Vagina (tissue), 2 donors: Measurements from ENCODE around the gene NAT9. TPM values are rescaled to one million over a fixed set of nuclear protein-coding genes. Genes with fewer than 3 reads are reported as not detected.
A peak's percentile ranks its signal among the peaks of the same experiment; 100 is the strongest.

Source experiments
- DNase-seq, 2 donors: peaks; one replicate each; pipeline ENCODE4 v3.0.0-alpha.2; 2017; ENCODE audit errors: extremely low spot score in 2 of 2
- H3K27ac ChIP-seq: fragments of 200-600 bp; sonication (generic); one replicate; pipeline ENCODE4 v1.5.1; 2019
- H3K27me3 ChIP-seq: fragments of 200-600 bp; sonication (generic); one replicate; pipeline ENCODE4 v1.5.1; 2019
- H3K36me3 ChIP-seq, 2 donors: fragments of 200-600 bp; sonication (generic); one replicate each; pipeline ENCODE4 v1.5.1; 2017 to 2019
- H3K4me1 ChIP-seq: fragments of 200-600 bp; sonication (generic); one replicate; pipeline ENCODE4 v1.5.1; 2019
- H3K4me3 ChIP-seq, 2 donors: fragments of 200-600 bp; sonication (generic); 1 replicate in 1 of 2; 2 replicates in 1 of 2; pipeline ENCODE4 v1.5.1; 2016 to 2019
- H3K9me3 ChIP-seq: fragments of 200-600 bp; sonication (generic); one replicate; pipeline ENCODE4 v1.5.1; 2019
- POLR2A ChIP-seq, 2 donors: fragments of 450-650 bp; IDR thresholded peaks; one replicate each; pipeline ENCODE4 v1.6.1; 2017; ENCODE audit warnings: antibody characterized with exemption in 2 of 2, mild to moderate bottlenecking in 2 of 2, moderate library complexity in 2 of 2
- POLR2AphosphoS5 ChIP-seq, 2 donors: sonication (generic); formaldehyde crosslinking; IDR thresholded peaks; one replicate each; pipeline ENCODE4 v1.9.0; 2017; ENCODE audit warnings: antibody characterized with exemption in 2 of 2, mild to moderate bottlenecking in 2 of 2, low read depth in 1 of 2; ENCODE audit not compliant: insufficient read depth in 1 of 2
- intact Hi-C: fragments of 100-400 bp; cut with DNase I; formaldehyde crosslinking; loops from one replicate; pipeline ENCODE4 v1.15.1; 2023
- microRNA-seq: library from miRNA; unstranded; fragments of <30 nt; microRNA quantifications from one replicate; pipeline ENCODE4, GENCODE V29; 2017; ENCODE audit warnings: borderline number of aligned reads, borderline replicate concordance
- total RNA-seq: library from RNA; depleted of rRNA; stranded (reverse); fragments of >200 nt; gene quantifications from one replicate; pipeline ENCODE4 v1.2.3, GENCODE V29; 2016
- TF ChIP-seq, protein P1 (sequence below), 3 experiments: fragments of 450-650 bp in 2 of 3; fragments of 200-600 bp in 1 of 3; sonication (generic) in 1 of 3; IDR thresholded peaks; one replicate each; pipeline ENCODE4 v1.5.1; 2017 to 2019; ENCODE audit warnings: antibody characterized with exemption in 3 of 3, mild to moderate bottlenecking in 2 of 3, moderate library complexity in 2 of 3

Gene NAT9
- total RNA-seq, 1 donor from 2014 or later, result 28.5 TPM

GRCh38 chr17:74728033-74728701, 48.0 kb downstream of the NAT9 start:
- DNase-seq, result no peak
- no peaks in the 10 kb centered on the region for H3K36me3 ChIP-seq
- H3K9me3 ChIP-seq, result no peaks in the 10 kb centered on the region
- intact Hi-C loops, result no loop called here
- H3K4me3 ChIP-seq, result no peak overlapping the region
- no peak for TF ChIP-seq POLR2AphosphoS5 (IDR thresholded peaks at IDR 0.05; ENCODE audit: insufficient read depth in 1 of 2, low read depth in 1 of 2)
- TF ChIP-seq POLR2A (IDR thresholded peaks at IDR 0.05), result no peak
- TF ChIP-seq, protein P1, sequence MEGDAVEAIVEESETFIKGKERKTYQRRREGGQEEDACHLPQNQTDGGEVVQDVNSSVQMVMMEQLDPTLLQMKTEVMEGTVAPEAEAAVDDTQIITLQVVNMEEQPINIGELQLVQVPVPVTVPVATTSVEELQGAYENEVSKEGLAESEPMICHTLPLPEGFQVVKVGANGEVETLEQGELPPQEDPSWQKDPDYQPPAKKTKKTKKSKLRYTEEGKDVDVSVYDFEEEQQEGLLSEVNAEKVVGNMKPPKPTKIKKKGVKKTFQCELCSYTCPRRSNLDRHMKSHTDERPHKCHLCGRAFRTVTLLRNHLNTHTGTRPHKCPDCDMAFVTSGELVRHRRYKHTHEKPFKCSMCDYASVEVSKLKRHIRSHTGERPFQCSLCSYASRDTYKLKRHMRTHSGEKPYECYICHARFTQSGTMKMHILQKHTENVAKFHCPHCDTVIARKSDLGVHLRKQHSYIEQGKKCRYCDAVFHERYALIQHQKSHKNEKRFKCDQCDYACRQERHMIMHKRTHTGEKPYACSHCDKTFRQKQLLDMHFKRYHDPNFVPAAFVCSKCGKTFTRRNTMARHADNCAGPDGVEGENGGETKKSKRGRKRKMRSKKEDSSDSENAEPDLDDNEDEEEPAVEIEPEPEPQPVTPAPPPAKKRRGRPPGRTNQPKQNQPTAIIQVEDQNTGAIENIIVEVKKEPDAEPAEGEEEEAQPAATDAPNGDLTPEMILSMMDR (IDR thresholded peaks at IDR 0.05), result no peak
- no peaks in the 10 kb centered on the region for H3K4me1 ChIP-seq
- peaks cover 4% of the 10 kb centered on the region for H3K27me3 ChIP-seq
- no peak overlapping the region for H3K27ac ChIP-seq

GRCh38 chr17:74725111-74725510, 51.0 kb downstream of the NAT9 start:
- TF ChIP-seq POLR2A (IDR thresholded peaks at IDR 0.05), result no peak
- TF ChIP-seq POLR2AphosphoS5 (IDR thresholded peaks at IDR 0.05; ENCODE audit: insufficient read depth in 1 of 2, low read depth in 1 of 2), result no peak
- TF ChIP-seq, protein P1 (IDR thresholded peaks at IDR 0.05), result no peak
- intact Hi-C loops, result no loop called here
- no peaks in the 10 kb centered on the region for H3K27me3 ChIP-seq
- H3K4me3 ChIP-seq, result no peak overlapping the region
- no peak overlapping the region for H3K27ac ChIP-seq
- H3K36me3 ChIP-seq, result no peaks in the 10 kb centered on the region
- H3K9me3 ChIP-seq, result no peaks in the 10 kb centered on the region
- DNase-seq, result no peak
- no peaks in the 10 kb centered on the region for H3K4me1 ChIP-seq

- H3K4me3 ChIP-seq, result no peak overlapping the region
- intact Hi-C loops, result no loop called here
These were observed 52.3 kb downstream of the NAT9 start for GRCh38 chr17:74723891-74724290.

DNA sequence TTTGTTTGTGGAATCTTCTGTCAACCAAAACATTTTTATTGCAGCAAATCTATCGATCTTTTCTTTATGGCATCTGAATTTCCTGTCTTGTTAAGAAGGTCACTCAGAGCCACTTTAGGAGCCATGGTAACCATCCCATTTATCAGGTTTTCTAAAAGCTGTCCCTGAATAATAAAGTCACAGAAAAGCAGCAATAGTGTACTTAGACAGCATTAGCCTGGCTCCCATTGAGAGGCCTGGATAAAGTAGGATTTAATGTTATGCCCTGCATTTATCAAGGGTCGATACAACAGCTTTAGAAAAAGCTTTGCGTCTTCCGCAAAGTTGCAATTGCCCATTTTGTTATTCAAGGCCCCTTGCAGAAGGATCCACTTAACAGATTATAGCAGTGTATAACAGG, 53.4 kb downstream of the NAT9 start:
- no peak for DNase-seq
- H3K36me3 ChIP-seq, result no peaks in the 10 kb centered on the region
- H3K9me3 ChIP-seq, result no peaks in the 10 kb centered on the region
- H3K27ac ChIP-seq, result no peak overlapping the region
- intact Hi-C loops, result no loop called here
- H3K27me3 ChIP-seq, result no peaks in the 10 kb centered on the region
- H3K4me1 ChIP-seq, result no peaks in the 10 kb centered on the region
- no peak overlapping the region for H3K4me3 ChIP-seq
- TF ChIP-seq, protein P1 (IDR thresholded peaks at IDR 0.05), result no peak
- TF ChIP-seq POLR2AphosphoS5 (IDR thresholded peaks at IDR 0.05; ENCODE audit: insufficient read depth in 1 of 2, low read depth in 1 of 2) (no peak), POLR2A (IDR thresholded peaks at IDR 0.05) (no peak)

More at GRCh38 chr17:74723891-74724290, 52.3 kb downstream of the NAT9 start:
- no peaks in the 10 kb centered on the region for H3K4me1 ChIP-seq
- no peaks in the 10 kb centered on the region for H3K9me3 ChIP-seq
- TF ChIP-seq, protein P1 (IDR thresholded peaks at IDR 0.05), result no peak
- no peak for DNase-seq
- H3K27ac ChIP-seq, result no peak overlapping the region
- H3K27me3 ChIP-seq, result no peaks in the 10 kb centered on the region
- no peaks in the 10 kb centered on the region for H3K36me3 ChIP-seq

Small RNA genes lying within 50 kb of the gene (microRNA-seq; reads per million reads assigned to microRNA genes)
- 76.6 reads per million, percentile 48 among the genes with 10 or more reads in this experiment for gene MIR3615

Other genes with a start within 250 kb of the NAT9 start
- gene CD300LB, start 244.9 kb downstream of the NAT9 start, total RNA-seq, result 0.25 TPM
- gene CD300C, start 230.2 kb downstream of the NAT9 start, total RNA-seq, result not detected
- gene CD300H, start 208.8 kb downstream of the NAT9 start, total RNA-seq, result not detected
- gene CD300LD, start 184.1 kb downstream of the NAT9 start, total RNA-seq, result not detected
- gene CD300E, start 152.6 kb downstream of the NAT9 start, total RNA-seq, result 0.98 TPM
- gene CD300LF, start 63.4 kb downstream of the NAT9 start, total RNA-seq, result 0.49 TPM
- gene RAB37, start 39.1 kb downstream of the NAT9 start, total RNA-seq, result 7.1 TPM
- 57.2 TPM for gene NHERF1, start 27.7 kb downstream of the NAT9 start, total RNA-seq
- not detected for gene GRIN2C, start 83.5 kb upstream of the NAT9 start, total RNA-seq
- gene FDXR, start 96.6 kb upstream of the NAT9 start, total RNA-seq, result 16.0 TPM
- gene FADS6, start 117.3 kb upstream of the NAT9 start, total RNA-seq, result 1.5 TPM
- 0.49 TPM for gene USH1G, start 146.9 kb upstream of the NAT9 start, total RNA-seq
- not detected for gene OTOP2, start 147.9 kb upstream of the NAT9 start, total RNA-seq
- 0.74 TPM for gene OTOP3, start 159.6 kb upstream of the NAT9 start, total RNA-seq
- gene HID1, start 196.4 kb upstream of the NAT9 start, total RNA-seq, result 13.0 TPM
- gene CDR2L, start 211.3 kb upstream of the NAT9 start, total RNA-seq, result 13.5 TPM
- 33.6 TPM for gene MRPL58, start 236.3 kb upstream of the NAT9 start, total RNA-seq